ENCODE data around the gene ACACB. TPM values are rescaled to one million over a fixed set of nuclear protein-coding genes. Genes with fewer than 3 reads are reported as not detected.

Gene ACACB
- total RNA-seq, 1 experiment from 2014 or later = 26.2 TPM

GRCh38 chr12:109302358-109302757 lies 186.0 kb downstream of the ACACB start:
- POLR2A ChIA-PET = no interaction called here
- CTCF ChIA-PET = interaction anchor here (1.2 to 1.9 kb wide), 2 partner anchors 10 to 83 kb away, joined by 3 to 5 read pairs; no protein-coding TSS in a partner anchor
- Histone ChIP-seq H3K4me1 (no peaks in the 10 kb centered on the region), H3K9me3 (no peaks in the 10 kb centered on the region), H3K27me3 (replicated peaks; ENCODE audit: control insufficient read depth, insufficient read depth, low read length) (no peaks in the 10 kb centered on the region), H3K4me3 (ENCODE audit: low read depth, low read length) (no peak overlapping the region), H3K36me3 (ENCODE audit: control insufficient read depth, insufficient read depth, low read length) (no peaks in the 10 kb centered on the region)
- peak; percentile 18 to 20 for TF ChIP-seq CTCF (IDR thresholded peaks at IDR 0.05; ENCODE audit: insufficient read depth in 1 of 2, low read depth in 1 of 2, low read length in 1 of 2, severe bottlenecking in 1 of 2, unreplicated experiment in 1 of 2)
- intact Hi-C loops (cut with micrococcal nuclease; ENCODE audit: unreplicated experiment) = loop anchor here (5.0 kb wide), 1 partner anchor 85 kb away; no protein-coding TSS in a partner anchor
- Mint-ChIP-seq H3K27me3 (ENCODE audit: insufficient read depth, unreplicated experiment) (peaks cover 3% of the 10 kb centered on the region), H3K4me3 (ENCODE audit: unreplicated experiment) (no peak overlapping the region), H3K27ac (ENCODE audit: unreplicated experiment) (no peak overlapping the region), H3K4me1 (ENCODE audit: low read depth, unreplicated experiment) (peaks cover 11% of the 10 kb centered on the region), H3K9me3 (ENCODE audit: unreplicated experiment) (no peaks in the 10 kb centered on the region), H3K36me3 (ENCODE audit: insufficient read depth, unreplicated experiment) (no peaks in the 10 kb centered on the region)
- DNase-seq = peak in 1 of 2 experiments; percentile 49
- no TSS peak for BruUV-seq (replicated peaks)

DNA sequence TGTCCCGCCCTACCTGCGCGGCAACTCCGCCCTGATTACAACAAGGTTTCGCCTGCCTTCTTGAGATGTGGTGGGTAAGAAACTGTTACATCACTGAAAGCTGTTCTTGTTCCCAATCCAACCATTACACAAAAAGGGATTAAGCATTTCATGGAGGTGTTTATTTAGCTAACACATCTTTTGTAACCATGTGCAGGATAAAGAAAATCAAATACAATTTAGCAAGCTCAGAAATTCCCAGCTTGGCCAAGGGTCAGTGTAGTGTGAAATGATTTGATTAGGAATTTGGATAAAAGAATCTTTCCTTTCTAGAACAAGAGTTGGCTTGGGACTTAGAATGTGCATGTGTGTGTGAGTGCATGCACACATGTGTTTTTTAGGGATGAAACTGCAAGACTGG lies 186.4 kb downstream of the ACACB start:
- ChIA-PET POLR2A (no interaction called here), CTCF (interaction anchor here (1.2 to 1.9 kb wide), 2 partner anchors 9 to 83 kb away, joined by 3 to 5 read pairs; no protein-coding TSS in a partner anchor)
- peaks cover 11% of the 10 kb centered on the region for H3K4me1 Mint-ChIP-seq (ENCODE audit: low read depth, unreplicated experiment)
- no TSS peak for BruUV-seq (replicated peaks)
- H3K36me3 ChIP-seq (ENCODE audit: control insufficient read depth, insufficient read depth, low read length) = no peaks in the 10 kb centered on the region
- no peaks in the 10 kb centered on the region for H3K9me3 ChIP-seq
- no peak overlapping the region for H3K27ac Mint-ChIP-seq (ENCODE audit: unreplicated experiment)
- H3K36me3 Mint-ChIP-seq (ENCODE audit: insufficient read depth, unreplicated experiment) = no peaks in the 10 kb centered on the region
- no peaks in the 10 kb centered on the region for H3K27me3 ChIP-seq (replicated peaks; ENCODE audit: control insufficient read depth, insufficient read depth, low read length)
- TF ChIP-seq CTCF (IDR thresholded peaks at IDR 0.05; ENCODE audit: insufficient read depth in 1 of 2, low read depth in 1 of 2, low read length in 1 of 2, severe bottlenecking in 1 of 2, unreplicated experiment in 1 of 2) = no peak
- intact Hi-C loops (cut with micrococcal nuclease; ENCODE audit: unreplicated experiment) = loop anchor here (5.0 kb wide), 1 partner anchor 85 kb away; no protein-coding TSS in a partner anchor
- peaks cover 7% of the 10 kb centered on the region for H3K27me3 Mint-ChIP-seq (ENCODE audit: insufficient read depth, unreplicated experiment)
- H3K4me3 ChIP-seq (ENCODE audit: low read depth, low read length) = no peak overlapping the region
- H3K4me3 Mint-ChIP-seq (ENCODE audit: unreplicated experiment) = no peak overlapping the region
- DNase-seq = no peak
- no peaks in the 10 kb centered on the region for H3K4me1 ChIP-seq
- no peaks in the 10 kb centered on the region for H3K9me3 Mint-ChIP-seq (ENCODE audit: unreplicated experiment)

GRCh38 chr12:109304485-109304884 lies 188.1 kb downstream of the ACACB start:
- ChIA-PET CTCF (no interaction called here), POLR2A (no interaction called here)
- Mint-ChIP-seq H3K4me1 (ENCODE audit: low read depth, unreplicated experiment) (peaks cover 11% of the 10 kb centered on the region), H3K27ac (ENCODE audit: unreplicated experiment) (no peak overlapping the region), H3K27me3 (ENCODE audit: insufficient read depth, unreplicated experiment) (peaks cover 8% of the 10 kb centered on the region), H3K36me3 (ENCODE audit: insufficient read depth, unreplicated experiment) (no peaks in the 10 kb centered on the region), H3K4me3 (ENCODE audit: unreplicated experiment) (no peak overlapping the region), H3K9me3 (ENCODE audit: unreplicated experiment) (no peaks in the 10 kb centered on the region)
- Histone ChIP-seq H3K27me3 (replicated peaks; ENCODE audit: control insufficient read depth, insufficient read depth, low read length) (no peaks in the 10 kb centered on the region), H3K4me3 (ENCODE audit: low read depth, low read length) (no peak overlapping the region), H3K9me3 (no peaks in the 10 kb centered on the region), H3K36me3 (ENCODE audit: control insufficient read depth, insufficient read depth, low read length) (no peaks in the 10 kb centered on the region), H3K4me1 (no peaks in the 10 kb centered on the region)
- no peak for DNase-seq
- BruUV-seq (replicated peaks) = no TSS peak
- TF ChIP-seq CTCF (IDR thresholded peaks at IDR 0.05; ENCODE audit: insufficient read depth in 1 of 2, low read depth in 1 of 2, low read length in 1 of 2, severe bottlenecking in 1 of 2, unreplicated experiment in 1 of 2) = no peak
- intact Hi-C loops (cut with micrococcal nuclease; ENCODE audit: unreplicated experiment) = loop anchor here (5.0 kb wide), 1 partner anchor 83 kb away; no protein-coding TSS in a partner anchor
